GM19372 (cell line): ENCODE results near the gene GPR27.

Source experiments
- ATAC-seq: cut with Tn5 transposase; IDR thresholded peaks from one replicate; pipeline ENCODE4 v1.9.1; 2021; ENCODE audit warnings: mild to moderate bottlenecking, low read depth, moderate library complexity; ENCODE audit not compliant: unreplicated experiment

Gene GPR27, protein sequence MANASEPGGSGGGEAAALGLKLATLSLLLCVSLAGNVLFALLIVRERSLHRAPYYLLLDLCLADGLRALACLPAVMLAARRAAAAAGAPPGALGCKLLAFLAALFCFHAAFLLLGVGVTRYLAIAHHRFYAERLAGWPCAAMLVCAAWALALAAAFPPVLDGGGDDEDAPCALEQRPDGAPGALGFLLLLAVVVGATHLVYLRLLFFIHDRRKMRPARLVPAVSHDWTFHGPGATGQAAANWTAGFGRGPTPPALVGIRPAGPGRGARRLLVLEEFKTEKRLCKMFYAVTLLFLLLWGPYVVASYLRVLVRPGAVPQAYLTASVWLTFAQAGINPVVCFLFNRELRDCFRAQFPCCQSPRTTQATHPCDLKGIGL

GRCh38 chr3:71753701-71754609, at the start of gene GPR27:
TSS of gene GPR27 (plus strand) at chr3:71753855. CDS start at chr3:71754050, 195 bp downstream.
- no peak for ATAC-seq

DNA sequence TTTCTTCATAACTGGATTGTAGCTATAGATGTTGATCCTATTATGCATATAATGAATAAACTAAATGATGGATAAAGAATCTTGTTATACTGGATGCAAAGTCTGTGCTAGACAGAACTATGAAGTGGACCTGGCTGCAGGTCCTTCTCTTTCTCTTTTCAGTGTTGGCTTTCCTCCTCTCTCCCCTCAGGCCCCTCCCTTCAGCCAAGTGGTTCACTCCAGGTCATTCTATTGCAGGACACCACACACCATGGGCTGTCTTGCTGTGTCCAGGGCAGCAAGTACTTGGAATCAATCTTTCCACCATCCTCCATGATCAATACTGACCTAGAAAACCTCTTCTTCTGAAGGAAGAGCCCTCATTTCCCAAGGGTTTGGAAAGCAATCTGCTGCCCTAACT, 48.7 kb upstream of the GPR27 start:
- ATAC-seq: no peak

- no peak for ATAC-seq
Observed at GRCh38 chr3:71705681-71706080, 48.0 kb upstream of the GPR27 start.

- no peak for ATAC-seq
Observed at GRCh38 chr3:71707595-71707994, 46.1 kb upstream of the GPR27 start.

DNA sequence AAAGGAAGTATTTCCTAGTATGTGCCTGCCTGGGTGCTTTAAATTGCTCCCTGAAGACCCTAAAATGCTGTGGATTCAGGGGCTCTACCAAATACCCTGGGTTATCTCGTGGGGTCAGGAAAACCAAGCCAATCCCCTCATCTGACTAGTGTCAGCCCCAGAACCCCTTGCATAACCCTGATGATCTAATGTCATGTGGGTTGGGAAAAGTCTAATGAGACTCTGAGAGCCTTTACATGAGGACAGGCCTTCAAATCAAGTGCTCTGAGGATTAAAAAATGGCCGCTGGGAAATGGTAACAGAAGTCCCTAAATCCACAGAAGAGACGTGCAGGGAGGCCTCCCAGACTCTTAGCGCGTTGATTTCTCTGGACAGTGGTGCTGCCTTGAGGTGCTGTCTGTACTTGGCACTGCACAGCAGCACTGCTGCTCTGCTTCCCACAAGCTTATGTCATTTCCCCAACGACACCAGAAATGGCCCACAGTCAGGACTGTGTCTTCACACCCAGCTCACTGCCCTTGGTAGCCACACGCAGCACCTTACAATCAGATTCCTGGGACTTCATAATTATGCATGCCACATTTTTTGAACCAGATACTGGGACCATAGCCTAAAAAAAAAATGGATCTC, 45.1 kb upstream of the GPR27 start:
- ATAC-seq: no peak

- ATAC-seq: no peak
Observed at GRCh38 chr3:71709908-71710511, 43.6 kb upstream of the GPR27 start.

DNA sequence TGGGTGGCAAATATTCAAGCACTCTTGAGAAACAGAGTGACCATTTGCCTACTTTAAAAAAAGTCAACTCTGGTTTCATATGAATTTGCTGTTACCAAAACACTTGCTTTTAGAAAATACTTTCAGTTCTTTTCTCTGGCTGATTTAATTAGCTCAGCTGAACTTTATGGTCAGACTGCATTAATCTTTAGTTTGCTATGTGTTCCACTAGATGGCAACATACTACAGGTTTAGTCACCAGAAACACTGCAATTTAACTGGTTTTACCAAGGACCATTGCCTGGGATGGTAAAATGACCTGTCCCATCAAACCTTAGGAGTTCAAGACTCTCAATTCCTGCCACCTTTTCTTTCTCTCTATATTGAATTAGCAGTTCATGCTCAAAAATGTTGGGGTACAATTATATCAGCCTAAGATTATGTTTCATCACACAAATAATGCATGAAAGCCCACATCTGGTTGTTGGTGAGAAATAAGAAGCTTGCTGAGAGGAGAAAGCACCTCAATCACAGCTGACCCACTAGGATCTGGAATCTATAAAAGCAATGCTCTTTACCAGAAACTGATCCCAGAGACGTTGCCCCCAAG, 42.7 kb upstream of the GPR27 start:
- peak; percentile 83 for ATAC-seq

DNA sequence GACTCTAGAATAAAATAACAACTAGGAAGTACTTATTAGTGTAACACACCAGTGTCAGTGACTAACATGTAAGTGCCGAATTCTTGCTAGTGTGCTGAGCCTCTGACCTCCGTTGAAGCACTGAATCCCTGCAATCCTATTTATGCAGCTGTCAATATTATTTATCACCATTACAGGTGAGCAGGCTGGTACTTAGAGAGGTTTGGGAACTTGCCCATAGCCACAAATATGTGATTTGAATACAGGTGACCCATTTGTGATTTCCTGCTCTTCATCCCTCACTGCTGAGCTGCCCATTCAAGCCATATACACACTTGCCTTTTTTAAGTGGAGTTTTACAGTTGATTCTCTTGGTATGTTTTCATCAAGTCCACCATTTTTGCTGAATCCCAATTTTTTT, 40.6 kb upstream of the GPR27 start:
- no peak for ATAC-seq

DNA sequence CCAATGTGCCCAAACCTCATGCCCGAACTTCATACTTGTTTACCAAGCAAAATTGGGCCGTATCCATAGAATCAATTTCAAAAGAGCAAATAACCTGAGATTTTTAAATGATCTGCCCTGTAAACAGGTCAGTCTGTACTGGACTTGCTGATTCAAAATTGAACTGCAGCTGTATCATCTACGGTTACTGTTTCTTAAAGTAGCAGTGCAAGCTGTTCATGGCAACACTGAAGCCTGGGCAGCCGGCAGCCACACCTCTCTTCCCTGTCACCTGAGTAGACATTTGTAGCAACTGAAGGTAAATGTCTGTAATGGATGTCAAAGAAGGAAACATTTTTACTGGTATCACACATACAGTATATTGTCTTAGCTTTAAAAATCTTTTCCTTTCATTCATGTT, 39.1 kb upstream of the GPR27 start:
- no peak for ATAC-seq

GRCh38 chr3:71718072-71718471, 35.6 kb upstream of the GPR27 start:
- no peak for ATAC-seq

- ATAC-seq: no peak
Observed at GRCh38 chr3:71721002-71721401, 32.7 kb upstream of the GPR27 start.

DNA sequence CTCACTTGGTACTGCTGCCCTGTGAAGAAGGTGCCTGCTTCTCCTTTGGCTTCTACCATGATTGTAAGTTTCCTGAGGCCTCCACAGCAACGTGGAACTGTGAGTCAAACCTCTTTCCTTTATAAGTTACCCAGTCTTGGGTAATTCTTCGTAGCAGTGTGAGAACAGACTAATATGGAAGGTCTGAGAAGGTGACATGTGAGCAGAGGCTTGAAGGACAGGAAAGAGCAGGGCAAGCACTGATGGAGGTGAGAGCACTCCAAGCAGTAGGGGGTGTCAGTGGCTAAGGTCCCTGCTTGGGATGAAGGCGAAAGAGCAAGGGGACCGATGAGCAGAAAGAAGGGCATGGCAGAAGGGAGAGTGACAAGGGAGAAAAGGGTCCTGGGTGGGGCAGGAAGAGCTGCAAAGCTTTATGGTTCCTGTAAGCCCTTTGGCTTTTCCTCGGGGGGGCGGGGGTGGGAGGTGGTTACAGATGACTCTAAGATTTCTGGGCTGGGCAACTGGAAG, 32.0 kb upstream of the GPR27 start:
- no peak for ATAC-seq

DNA sequence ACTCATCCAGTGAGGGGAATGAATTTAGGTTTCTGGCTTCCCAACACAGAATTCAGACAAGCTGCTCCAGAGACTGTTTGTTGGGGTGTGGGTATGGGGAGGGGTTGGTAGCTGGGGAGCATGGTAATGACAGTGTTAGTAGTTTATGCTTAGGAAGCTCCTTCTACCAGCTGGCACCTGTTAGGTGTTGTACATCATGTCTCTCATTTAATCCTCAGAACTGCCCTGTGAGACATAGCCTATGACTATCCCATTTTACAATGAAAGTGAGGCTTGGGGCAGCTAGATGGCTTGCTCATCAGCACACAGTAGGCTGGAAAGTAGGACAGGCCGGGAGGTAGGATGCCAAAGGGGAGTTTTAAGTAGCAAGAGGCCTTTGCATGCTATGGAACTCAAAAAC, 31.0 kb upstream of the GPR27 start:
- ATAC-seq: no peak

GRCh38 chr3:71723452-71724170, 30.0 kb upstream of the GPR27 start:
- no peak for ATAC-seq

- ATAC-seq: no peak
Observed at GRCh38 chr3:71724171-71724453, 29.5 kb upstream of the GPR27 start.

DNA sequence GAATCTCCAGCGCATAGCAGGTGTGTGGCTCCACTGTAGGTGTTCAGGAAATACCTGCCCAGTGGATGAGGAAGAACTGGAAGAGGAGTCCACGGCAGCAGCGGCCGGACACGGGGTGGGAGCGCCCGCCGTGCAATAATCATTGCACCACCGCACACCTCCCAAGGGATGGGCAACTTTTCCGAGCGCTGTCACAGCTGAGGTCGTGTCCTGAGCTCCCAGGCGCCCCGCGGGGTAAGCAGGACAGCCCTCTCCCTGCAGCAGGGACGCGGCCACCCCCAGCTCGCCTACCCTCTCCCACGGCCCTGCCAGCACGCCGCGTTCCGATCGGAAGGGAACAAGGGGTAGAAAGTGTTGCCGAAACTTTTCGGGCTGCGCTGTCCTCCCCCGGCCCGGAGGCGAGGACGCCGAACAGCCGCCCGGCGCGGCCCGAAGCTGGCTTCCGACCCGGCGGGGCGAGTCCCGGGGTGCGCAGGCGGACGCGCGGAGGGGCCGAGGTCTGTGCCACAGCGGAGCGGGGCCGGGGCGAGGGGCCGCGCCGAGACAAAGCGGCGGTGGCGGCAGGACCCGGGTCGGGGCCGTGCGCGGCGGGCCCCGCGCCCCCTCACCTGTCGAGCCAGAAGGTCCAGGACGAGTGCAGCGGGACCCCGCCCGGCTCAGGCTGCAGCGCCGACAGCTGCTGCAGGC, 28.9 kb upstream of the GPR27 start:
- ATAC-seq: peak; percentile 41

- peak; percentile 52 for ATAC-seq
Observed at GRCh38 chr3:71725271-71725991, 28.2 kb upstream of the GPR27 start, which contains the start of gene EIF4E3. TSS of gene EIF4E3 (minus strand) at chr3:71725402. CDS start at chr3:71725367, 35 bp downstream.

GRCh38 chr3:71726146-71726545, 27.5 kb upstream of the GPR27 start:
- ATAC-seq: no peak
